Measurements from ENCODE around the gene OR10A6.

The OR10A6 gene

GRCh38 chr11:7955191-7955590 lies 24.1 kb upstream of the OR10A6 start:
- no peak overlapping the region for H3K9ac ChIP-seq (ENCODE audit: low read length)
- TF ChIP-seq, protein P1, sequence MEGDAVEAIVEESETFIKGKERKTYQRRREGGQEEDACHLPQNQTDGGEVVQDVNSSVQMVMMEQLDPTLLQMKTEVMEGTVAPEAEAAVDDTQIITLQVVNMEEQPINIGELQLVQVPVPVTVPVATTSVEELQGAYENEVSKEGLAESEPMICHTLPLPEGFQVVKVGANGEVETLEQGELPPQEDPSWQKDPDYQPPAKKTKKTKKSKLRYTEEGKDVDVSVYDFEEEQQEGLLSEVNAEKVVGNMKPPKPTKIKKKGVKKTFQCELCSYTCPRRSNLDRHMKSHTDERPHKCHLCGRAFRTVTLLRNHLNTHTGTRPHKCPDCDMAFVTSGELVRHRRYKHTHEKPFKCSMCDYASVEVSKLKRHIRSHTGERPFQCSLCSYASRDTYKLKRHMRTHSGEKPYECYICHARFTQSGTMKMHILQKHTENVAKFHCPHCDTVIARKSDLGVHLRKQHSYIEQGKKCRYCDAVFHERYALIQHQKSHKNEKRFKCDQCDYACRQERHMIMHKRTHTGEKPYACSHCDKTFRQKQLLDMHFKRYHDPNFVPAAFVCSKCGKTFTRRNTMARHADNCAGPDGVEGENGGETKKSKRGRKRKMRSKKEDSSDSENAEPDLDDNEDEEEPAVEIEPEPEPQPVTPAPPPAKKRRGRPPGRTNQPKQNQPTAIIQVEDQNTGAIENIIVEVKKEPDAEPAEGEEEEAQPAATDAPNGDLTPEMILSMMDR (IDR thresholded peaks at IDR 0.05; ENCODE audit: low read depth, low read length): no peak
- TF ChIP-seq EZH2phosphoT487 (IDR thresholded peaks at IDR 0.05; ENCODE audit: low read depth): no peak
- peaks cover 6% of the 10 kb centered on the region; the same call in 1 of the 2 replicates for H3K27me3 ChIP-seq (ENCODE audit: low read depth, low read length)
- no peaks in the 10 kb centered on the region for H4K20me1 ChIP-seq (ENCODE audit: insufficient read depth, low read length)
- H3K27ac ChIP-seq (ENCODE audit: low read length): no peak overlapping the region
- no peaks in the 10 kb centered on the region for H3K36me3 ChIP-seq (replicated peaks; ENCODE audit: low read depth, low read length)
- no peaks in the 10 kb centered on the region for H3K79me2 ChIP-seq (ENCODE audit: low read length)
- no peaks in the 10 kb centered on the region for H3K4me1 ChIP-seq (ENCODE audit: low read length)
- no peaks in the 10 kb centered on the region for H3K9me3 ChIP-seq (ENCODE audit: insufficient read depth, low read length)
- H3K4me3 ChIP-seq (ENCODE audit: low read length): no peak overlapping the region
- H2AFZ ChIP-seq (ENCODE audit: low read depth, low read length): no peak overlapping the region
- no peak overlapping the region for H3K4me2 ChIP-seq (ENCODE audit: low read length)

DNA sequence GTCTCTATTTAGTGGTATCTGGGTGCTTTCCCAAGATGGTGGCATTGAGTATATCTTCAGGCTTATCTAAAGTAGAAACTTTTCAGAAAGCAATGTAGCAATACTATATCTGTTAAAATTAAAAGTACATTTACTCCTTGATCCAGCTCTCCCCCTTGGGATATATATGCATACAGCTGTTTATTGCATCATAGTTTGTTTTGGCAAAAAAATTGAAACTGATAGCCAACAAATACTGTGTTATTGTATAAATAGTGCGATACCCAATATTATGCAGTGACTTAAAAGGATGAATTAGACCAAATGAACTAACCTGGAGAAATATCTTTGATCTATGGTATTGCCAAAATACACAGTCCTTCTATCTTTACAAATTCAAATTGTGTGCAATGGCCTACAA lies 18.9 kb upstream of the OR10A6 start:
- H3K27me3 ChIP-seq (ENCODE audit: low read depth, low read length): peaks cover 21% of the 10 kb centered on the region
- H3K36me3 ChIP-seq (replicated peaks; ENCODE audit: low read depth, low read length): no peaks in the 10 kb centered on the region
- no peaks in the 10 kb centered on the region for H3K4me1 ChIP-seq (ENCODE audit: low read length)
- H3K4me2 ChIP-seq (ENCODE audit: low read length): no peak overlapping the region
- no peak overlapping the region for H3K9ac ChIP-seq (ENCODE audit: low read length)
- no peaks in the 10 kb centered on the region for H4K20me1 ChIP-seq (ENCODE audit: insufficient read depth, low read length)
- no peak overlapping the region for H3K27ac ChIP-seq (ENCODE audit: low read length)
- no peaks in the 10 kb centered on the region for H3K79me2 ChIP-seq (ENCODE audit: low read length)
- no peaks in the 10 kb centered on the region for H3K9me3 ChIP-seq (ENCODE audit: insufficient read depth, low read length)
- no peak overlapping the region for H3K4me3 ChIP-seq (ENCODE audit: low read length)
- TF ChIP-seq, protein P1 (IDR thresholded peaks at IDR 0.05; ENCODE audit: low read depth, low read length): no peak
- TF ChIP-seq EZH2phosphoT487 (IDR thresholded peaks at IDR 0.05; ENCODE audit: low read depth): no peak
- no peak overlapping the region for H2AFZ ChIP-seq (ENCODE audit: low read depth, low read length)

DNA sequence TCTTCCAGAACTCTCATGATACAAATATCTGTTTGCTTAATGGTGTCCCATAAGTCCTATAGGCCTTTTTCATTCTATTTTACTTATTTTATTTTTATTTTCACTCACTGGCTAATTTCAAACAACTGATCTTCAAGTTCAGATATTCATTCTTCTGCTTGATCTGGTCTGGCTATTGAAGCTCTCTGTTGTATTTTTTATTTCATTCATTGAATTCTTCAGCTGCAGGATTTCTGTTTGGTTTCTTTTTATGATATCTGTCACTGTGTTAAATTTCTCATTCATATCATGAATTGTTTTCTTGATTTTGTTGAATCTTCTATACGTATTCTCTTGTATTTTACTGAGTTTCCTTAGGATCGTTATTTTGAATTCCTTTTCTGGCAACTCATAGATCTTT lies 13.1 kb upstream of the OR10A6 start:
- Histone ChIP-seq H4K20me1 (ENCODE audit: insufficient read depth, low read length) (no peaks in the 10 kb centered on the region), H3K79me2 (ENCODE audit: low read length) (no peaks in the 10 kb centered on the region), H3K4me1 (ENCODE audit: low read length) (no peaks in the 10 kb centered on the region), H3K9me3 (ENCODE audit: insufficient read depth, low read length) (peaks cover 12% of the 10 kb centered on the region), H3K4me2 (ENCODE audit: low read length) (no peak overlapping the region), H2AFZ (ENCODE audit: low read depth, low read length) (no peak overlapping the region), H3K9ac (ENCODE audit: low read length) (no peak overlapping the region), H3K4me3 (ENCODE audit: low read length) (no peak overlapping the region), H3K36me3 (replicated peaks; ENCODE audit: low read depth, low read length) (no peaks in the 10 kb centered on the region), H3K27me3 (ENCODE audit: low read depth, low read length) (peaks cover 21% of the 10 kb centered on the region), H3K27ac (ENCODE audit: low read length) (no peak overlapping the region)
- TF ChIP-seq EZH2phosphoT487 (IDR thresholded peaks at IDR 0.05; ENCODE audit: low read depth): no peak
- TF ChIP-seq, protein P1 (IDR thresholded peaks at IDR 0.05; ENCODE audit: low read depth, low read length): no peak

DNA sequence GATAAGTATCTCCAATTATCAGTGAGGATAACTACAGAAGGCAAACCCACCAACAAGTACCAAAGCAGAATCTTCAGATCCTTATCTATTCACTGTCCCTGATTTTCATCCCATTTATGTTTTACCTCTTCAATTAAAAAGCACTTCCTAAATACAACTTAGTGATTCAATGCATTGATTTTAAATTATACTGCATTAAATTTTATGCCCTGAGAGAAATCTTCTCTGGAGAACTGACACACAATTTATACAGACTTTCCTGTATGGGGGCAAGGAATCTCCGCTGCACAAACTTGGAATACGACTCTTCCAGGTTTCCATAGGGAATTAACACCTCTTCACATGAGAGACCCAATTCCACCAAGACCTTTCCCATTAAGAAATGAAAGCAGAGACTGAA lies 10.5 kb upstream of the OR10A6 start, which contains the start of gene OR10A3:
TSS of gene OR10A3 (minus strand) at position 101 of the 400 bp plus-strand sequence. CDS start 2,188 bp downstream, outside the sequence.
- Histone ChIP-seq H3K27me3 (ENCODE audit: low read depth, low read length) (no peaks in the 10 kb centered on the region), H3K79me2 (ENCODE audit: low read length) (no peaks in the 10 kb centered on the region), H3K4me2 (ENCODE audit: low read length) (no peak within 1 kb of the TSS), H4K20me1 (ENCODE audit: insufficient read depth, low read length) (no peaks in the 10 kb centered on the region), H3K9ac (ENCODE audit: low read length) (no peak within 1 kb of the TSS), H2AFZ (ENCODE audit: low read depth, low read length) (no peak within 1 kb of the TSS), H3K9me3 (ENCODE audit: insufficient read depth, low read length) (peaks cover 12% of the 10 kb centered on the region), H3K4me1 (ENCODE audit: low read length) (no peaks in the 10 kb centered on the region), H3K36me3 (replicated peaks; ENCODE audit: low read depth, low read length) (no peaks in the 10 kb centered on the region), H3K27ac (ENCODE audit: low read length) (no peak within 1 kb of the TSS), H3K4me3 (ENCODE audit: low read length) (no peak within 1 kb of the TSS)
- TF ChIP-seq EZH2phosphoT487 (IDR thresholded peaks at IDR 0.05; ENCODE audit: low read depth): no peak
- TF ChIP-seq, protein P1 (IDR thresholded peaks at IDR 0.05; ENCODE audit: low read depth, low read length): no peak
